ENCODE measurements around the gene PLOD3. TPM values are rescaled to one million over a fixed set of nuclear protein-coding genes. Genes with fewer than 3 reads are reported as not detected.

Gene PLOD3
- total RNA-seq, 1 experiment from 2014 or later = 252 TPM

GRCh38 chr7:101239191-101239950, 22.0 kb upstream of the PLOD3 start:
- no peak for DNase-seq (ENCODE audit: low spot score)

DNA sequence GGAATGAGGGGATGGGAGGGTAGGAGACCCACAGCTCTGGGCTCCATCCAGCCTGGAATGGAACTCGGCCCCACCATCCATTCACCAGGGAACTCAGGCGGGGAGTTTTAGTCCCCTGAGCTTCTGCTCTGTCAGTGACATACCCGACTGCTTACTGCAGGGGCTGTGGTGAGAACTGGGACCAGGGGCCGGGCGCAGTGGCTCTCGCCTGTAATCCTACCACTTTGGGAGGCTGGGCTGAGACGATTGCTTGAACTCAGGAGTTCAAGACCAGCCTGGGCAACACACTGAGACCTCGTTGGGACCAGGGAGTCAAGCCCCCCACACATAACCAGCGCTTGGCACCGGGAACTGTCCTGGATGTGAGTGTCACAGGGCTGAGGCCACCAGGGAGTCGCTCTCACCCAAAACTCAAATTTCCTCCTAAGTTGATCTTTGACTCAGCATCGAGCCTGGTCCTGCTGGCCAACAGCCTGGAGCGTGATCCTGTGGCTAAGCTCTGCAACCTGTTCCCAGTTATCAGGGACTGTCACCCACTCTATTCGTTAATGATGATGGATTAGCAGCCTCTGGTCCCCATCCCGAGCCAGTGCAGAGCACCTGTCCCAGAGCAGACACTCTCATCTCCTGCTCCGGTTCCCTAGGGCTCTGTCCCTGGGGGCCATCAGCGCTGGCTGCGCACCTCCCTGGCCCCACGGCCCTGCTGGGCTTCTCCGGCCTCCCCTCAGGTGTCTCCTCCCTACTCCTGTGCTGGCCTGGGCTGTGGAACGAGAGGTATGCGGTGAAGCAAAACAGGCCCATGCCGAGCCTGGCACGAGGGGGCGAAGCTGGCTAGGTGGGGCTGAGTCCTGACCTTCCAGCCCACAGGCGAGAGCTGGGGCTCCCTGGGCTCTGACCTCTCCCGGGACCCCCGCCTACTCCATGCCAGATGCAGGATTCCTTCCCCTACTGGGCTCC, 21.1 kb upstream of the PLOD3 start:
- DNase-seq (ENCODE audit: low spot score) = peak; percentile 49

DNA sequence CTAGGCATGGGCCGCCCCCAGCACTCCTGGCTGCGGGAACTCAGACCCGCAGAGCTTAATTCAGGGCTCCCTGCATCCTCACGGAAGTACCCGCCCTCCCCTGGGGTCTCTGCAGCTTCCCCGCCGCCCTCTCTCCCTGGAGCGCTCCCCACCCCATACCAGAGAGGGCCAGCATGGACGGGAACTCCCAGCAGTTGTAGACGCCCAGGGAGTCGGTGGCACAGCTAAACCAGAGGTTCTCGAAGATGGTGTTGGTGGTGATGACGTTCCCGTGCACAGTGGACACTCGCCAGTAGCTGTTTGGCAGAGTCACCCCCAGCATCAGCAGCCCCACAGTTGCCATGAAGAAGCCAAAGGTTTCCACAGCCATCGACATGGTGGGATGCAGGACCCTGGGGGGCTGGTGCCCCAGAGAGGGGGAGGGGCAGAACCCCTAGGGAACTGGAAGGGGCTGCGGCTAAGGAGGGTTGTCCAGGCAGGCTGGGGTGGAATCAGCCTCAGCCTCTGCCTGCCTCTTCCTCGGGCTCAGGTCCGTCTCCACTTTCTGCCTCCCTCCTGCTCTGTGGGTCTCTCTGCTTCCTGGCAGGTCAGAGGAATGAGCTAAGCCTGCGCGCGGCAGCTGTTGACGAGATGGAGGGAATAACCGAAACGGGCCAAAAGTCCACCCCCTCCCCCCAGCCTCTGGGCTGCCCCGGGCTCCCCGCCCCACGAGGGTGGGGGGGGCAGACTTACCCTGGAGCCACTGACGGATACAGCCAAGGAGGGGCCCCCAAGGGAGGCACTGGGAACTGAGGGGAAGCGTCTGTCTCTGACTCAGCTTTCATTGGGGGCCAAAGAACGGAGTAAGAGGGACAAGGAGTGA, 20.1 kb upstream of the PLOD3 start, which contains the start of gene CLDN15:
CLDN15 (minus strand) TSS at position 597 of the 862 bp plus-strand sequence; CDS start at position 376, 221 bp downstream.
- DNase-seq (ENCODE audit: low spot score) = no peak

GRCh38 chr7:101236292-101236835, 19.0 kb upstream of the PLOD3 start:
- no peak for DNase-seq (ENCODE audit: low spot score)

- DNase-seq (ENCODE audit: low spot score) = no peak
Observed at GRCh38 chr7:101235522-101235921, 18.1 kb upstream of the PLOD3 start.

GRCh38 chr7:101235050-101235449, 17.7 kb upstream of the PLOD3 start:
- DNase-seq (ENCODE audit: low spot score) = peak; percentile 33

- DNase-seq (ENCODE audit: low spot score) = peak; percentile 49
Observed at GRCh38 chr7:101234636-101235035, 17.3 kb upstream of the PLOD3 start.

GRCh38 chr7:101233907-101234547, 16.6 kb upstream of the PLOD3 start:
- DNase-seq (ENCODE audit: low spot score) = no peak

DNA sequence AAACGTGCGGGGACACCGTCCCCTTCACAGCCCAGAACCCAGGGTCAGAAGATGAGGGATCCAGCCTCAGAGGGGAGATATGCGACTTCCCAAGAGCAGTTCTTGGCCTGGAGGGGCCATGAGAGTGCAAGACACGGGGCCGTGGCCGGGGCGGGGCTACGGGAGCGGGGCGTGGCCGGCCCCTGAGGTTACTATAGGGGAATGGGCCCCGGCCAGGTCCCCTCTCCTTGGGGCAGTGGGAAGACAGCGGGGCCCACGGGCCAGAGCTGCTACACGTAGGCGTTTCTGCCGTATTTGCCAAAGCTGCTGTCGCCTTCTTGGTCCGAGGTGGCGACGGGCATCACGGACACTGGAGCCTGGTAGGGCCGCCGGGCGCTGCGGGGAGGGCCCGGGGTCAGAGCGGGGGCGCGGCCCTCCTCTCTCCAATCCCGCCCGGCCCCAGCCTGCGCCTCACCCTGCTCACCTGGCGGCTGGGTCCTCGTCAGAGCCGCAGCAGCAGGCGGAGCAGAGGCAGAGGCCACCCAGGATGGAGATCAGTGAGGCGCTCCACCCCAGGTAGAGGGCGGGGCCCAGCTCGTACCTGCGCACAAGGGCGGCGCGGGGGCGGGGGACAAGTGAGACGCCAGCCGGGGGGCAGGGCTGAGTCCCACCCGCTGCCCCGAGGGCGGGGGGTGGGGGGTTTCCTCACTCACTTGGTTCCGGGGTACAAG, 14.9 kb upstream of the PLOD3 start:
- peak; percentile 89 for DNase-seq (ENCODE audit: low spot score)

DNA sequence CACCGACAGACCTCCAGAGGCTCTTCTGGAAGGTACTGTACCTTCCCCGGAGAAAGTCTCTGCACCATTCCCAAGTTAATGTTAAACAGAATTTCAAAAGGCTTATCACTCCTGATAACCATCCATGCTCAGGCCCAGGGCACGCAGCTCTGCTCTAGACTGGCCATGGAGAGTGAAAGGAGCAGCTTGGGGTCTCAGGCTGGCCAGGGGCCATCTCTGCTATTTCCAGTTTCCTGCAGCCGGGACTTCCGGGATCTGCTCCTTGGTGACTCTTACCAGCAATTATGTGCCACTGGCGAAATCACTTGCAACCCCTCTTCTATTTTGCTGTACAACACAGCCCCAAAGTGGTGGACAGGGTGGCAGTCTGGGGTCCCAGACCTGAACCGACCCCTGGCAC, 14.3 kb upstream of the PLOD3 start:
- peak; percentile 45 for DNase-seq (ENCODE audit: low spot score)

DNA sequence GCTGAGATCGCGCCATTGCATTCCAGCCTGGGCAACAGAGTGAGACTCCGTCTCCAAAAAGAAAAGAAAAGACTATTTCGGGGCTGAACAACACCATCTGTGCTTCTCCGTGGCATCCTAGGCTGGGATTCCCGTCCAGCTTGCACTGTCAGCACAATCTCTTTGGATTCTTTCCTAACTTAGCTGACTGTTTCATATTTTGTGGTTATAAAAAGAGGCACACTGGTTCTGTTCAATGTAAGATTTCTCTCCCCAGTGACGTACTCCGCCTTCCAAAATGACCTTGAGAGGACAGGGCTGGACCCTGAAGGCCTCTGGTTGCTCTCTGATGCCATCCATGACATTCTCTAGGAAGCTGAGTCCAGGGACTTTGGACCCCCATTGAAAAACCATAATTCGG, 9.3 kb upstream of the PLOD3 start:
- DNase-seq (ENCODE audit: low spot score) = no peak

DNA sequence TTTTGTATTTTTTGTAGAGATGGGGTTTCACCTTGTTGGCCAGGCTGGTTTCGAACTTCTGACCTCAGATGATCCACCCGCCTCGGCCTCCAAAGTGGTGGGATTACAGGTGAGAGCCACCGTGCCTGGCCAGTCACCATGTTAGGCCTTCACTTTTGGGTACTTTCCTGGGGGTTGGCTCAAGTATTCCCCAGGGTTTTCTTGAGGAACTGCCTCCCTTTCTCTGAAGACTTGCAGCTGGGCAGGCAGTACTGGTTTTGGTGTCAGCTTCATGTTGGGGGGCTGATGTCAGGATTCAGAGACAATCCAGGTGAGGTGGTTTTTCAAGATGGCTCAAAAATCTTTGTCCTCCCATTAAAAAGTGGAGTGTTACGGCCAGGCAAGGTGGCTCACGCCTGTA, 8.3 kb upstream of the PLOD3 start:
- no peak for DNase-seq (ENCODE audit: low spot score)

- DNase-seq (ENCODE audit: low spot score) = no peak
Observed at GRCh38 chr7:101223528-101223927, 6.1 kb upstream of the PLOD3 start.

DNA sequence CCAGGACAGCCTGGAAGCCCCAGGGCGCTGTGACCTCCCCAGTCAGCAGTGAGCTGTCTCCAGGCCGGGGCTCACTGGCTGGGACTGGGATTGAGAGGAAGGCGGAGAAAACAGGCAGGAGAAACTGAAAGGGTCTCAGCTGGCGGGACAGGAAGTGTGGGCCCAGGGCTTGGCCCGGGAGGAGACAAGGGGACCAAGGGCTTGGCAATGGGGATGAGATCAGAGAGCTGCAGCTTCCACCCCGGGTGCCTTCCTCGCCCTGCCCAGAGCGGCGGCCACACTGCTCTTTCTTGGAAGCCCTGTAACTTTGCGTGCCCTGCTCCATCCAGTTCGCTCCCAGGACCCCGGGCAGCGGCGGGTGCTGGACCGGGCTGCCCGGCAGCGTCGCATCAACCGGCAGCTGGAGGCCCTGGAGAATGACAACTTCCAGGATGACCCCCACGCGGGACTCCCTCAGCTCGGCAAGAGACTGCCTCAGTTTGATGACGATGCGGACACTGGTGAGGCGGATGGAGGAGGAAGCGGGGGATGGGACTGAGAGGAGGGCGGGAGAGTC, 5.0 kb upstream of the PLOD3 start:
- DNase-seq (ENCODE audit: low spot score) = no peak

DNA sequence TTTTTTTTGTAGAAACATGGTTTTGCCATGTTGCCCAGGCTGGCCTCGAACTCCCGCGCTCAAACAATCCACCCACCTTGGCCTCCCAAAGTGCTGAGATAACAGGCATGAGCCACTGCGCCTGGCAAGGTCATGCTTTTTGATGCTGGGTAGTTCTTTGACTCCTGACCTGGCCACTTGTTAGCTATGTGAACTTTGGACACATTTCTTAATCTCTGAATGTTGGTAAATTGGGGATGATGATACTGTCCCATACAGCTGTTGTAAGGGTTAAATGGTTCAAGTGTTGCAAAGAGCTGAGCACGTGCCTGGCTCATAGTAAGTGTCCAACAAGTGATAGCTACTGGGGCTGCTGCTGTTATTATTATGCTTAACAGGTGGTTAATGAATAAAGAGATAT, 2.9 kb upstream of the PLOD3 start:
- DNase-seq (ENCODE audit: low spot score) = no peak

GRCh38 chr7:101218236-101219125, 1.1 kb upstream of the PLOD3 start:
- DNase-seq (ENCODE audit: low spot score) = no peak

- DNase-seq (ENCODE audit: low spot score) = no peak
Observed at GRCh38 chr7:101216860-101217387, 457 bp downstream of the PLOD3 start.
